Gastroesophageal sphincter (tissue), 3 donors: ENCODE measurements around the gene ZGPAT.

ENCODE experiments used
- CTCF ChIP-seq, 4 experiments: fragments of 200-600 bp in 2 of 4; fragments of 450-650 bp in 2 of 4; sonication (generic) in 1 of 4; IDR thresholded peaks; one replicate each; pipeline ENCODE4 v1.5.1; 2017 to 2019; ENCODE audit warnings: antibody characterized with exemption in 4 of 4, mild to moderate bottlenecking in 2 of 4, moderate library complexity in 2 of 4
- POLR2A ChIP-seq, 2 donors: fragments of 450-650 bp; IDR thresholded peaks; one replicate each; pipeline ENCODE4 v1.6.1; 2017; ENCODE audit warnings: antibody characterized with exemption in 2 of 2, mild to moderate bottlenecking in 2 of 2, moderate library complexity in 1 of 2

GRCh38 chr20:63665708-63666107 is 42.1 kb upstream of the ZGPAT start:
- TF ChIP-seq CTCF (IDR thresholded peaks at IDR 0.05): no peak
- TF ChIP-seq POLR2A (IDR thresholded peaks at IDR 0.05): no peak
